Measurements from ENCODE around the gene RHOG.
A peak's percentile ranks its signal among the peaks of the same experiment; 100 is the strongest.
"Not testable (repeated sequence)": the region's sequence is repeated elsewhere in the genome, so short reads cannot be mapped to it uniquely, and the experiment has no call there.

The RHOG gene

DNA sequence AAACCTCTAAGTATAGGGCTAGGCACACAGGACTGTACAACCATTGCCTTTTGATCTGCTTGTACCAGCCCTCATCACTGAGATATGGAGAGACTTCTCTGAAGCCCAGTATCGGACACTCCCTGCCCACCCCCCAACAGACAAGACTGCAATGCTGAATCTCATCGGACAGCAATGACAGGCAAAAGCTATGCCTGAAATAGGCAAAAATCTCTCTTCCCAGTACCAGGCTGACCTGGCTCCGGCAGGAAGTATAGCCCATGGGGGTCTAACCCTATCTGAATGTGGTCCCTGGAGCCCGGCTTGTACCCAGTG lies 6.5 kb downstream of the RHOG start:
- no peak for DNase-seq (ENCODE audit: low spot score)

DNA sequence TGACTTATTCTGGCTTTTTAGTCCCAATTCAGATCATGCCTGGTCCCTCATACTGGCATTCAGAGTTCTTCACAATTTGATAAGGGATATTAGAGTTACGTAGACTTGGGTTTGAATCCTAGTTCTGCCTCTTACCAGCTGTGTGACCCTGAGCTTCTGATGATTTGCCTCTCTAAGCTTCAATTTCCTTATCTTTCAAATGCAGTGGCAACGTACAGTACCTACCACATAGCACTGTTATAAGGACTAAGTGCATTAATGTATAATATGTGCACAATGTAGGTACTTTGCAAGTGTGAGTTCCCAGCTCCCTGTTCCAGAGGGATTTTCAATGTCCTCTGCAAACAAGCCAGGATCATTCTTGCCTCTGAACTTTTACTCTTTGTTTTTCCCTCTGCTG lies 7.3 kb downstream of the RHOG start:
- no peak for DNase-seq (ENCODE audit: low spot score)

DNA sequence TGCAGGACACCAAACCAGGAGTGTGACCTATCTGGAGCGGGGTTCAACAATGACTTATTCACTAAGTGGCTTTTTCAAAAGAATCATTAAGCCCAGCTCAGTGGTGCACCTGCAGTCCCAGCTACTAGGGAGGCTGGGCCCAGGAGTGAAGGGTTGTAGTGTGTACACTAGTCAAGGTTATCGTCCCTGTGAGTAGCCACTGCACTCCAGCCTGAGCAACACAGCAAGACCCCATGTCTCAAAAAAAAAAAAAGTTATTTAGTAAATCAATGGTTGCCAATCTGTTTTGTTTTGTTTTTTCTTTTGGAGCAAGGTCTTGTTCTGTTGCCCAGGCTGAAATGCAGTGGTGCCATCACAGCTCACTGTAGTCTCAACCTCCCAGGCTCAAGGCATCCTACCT lies 7.9 kb downstream of the RHOG start:
- no peak for DNase-seq (ENCODE audit: low spot score)

DNA sequence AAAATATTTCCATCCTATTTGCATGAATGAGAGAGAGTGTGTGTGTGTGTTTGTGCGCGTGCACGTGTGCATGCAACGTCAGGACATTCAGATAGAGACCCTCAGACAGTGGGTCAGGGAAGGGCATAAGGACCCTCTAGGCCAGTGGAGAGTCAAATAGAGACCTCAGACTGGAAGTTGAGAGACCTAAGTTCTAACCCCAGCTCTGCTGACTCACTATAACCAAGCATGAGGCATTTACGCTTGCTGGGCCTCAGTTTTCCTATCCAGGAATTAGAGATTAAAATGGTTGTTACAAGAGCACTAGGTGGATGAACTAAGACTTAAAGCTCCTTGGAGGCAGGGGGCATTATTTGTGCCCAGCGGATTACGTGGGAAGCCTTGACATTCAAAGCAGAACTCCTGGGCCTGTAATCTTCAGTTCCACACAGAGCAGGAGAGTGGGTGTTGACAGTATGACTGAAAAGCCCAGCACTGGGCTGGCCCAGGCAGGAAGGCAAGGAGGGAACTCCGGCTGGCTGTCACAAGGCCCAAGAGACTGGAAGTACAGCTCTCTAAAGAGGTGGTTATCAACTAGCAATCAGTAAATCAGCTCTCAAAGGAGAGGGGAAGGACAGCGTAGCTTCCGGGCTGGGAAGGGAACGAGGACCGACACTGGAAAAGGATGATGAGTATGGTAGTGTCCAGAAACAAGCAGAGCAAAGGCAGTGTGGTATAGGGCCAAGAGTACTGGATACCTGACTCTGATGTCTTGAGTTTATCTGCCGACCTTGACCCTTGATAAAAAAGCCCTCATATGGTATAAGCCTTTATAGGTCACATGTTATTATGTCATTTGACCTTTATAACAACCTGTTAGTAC lies 9.2 kb downstream of the RHOG start:
- DNase-seq (ENCODE audit: low spot score), result no peak

DNA sequence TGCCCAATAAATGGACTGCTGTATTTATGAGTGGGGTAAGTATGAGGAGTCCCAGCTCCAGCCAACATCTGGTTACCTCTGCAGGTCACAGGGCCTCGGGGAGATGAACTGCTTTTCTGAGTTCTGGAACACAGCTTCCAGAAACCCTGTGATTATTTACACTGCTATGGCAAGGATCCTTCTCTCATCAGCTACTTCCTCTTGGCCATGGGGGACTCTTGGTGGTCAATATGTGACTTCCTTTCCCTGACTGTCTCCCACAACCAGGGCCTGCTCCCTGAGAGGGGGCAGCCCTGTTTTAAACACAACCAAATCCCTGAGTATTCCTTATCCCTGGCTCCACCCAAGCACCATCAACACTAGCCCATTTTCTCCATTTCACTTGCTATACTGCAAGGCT lies 10.0 kb downstream of the RHOG start:
- DNase-seq (ENCODE audit: low spot score), result no peak

DNA sequence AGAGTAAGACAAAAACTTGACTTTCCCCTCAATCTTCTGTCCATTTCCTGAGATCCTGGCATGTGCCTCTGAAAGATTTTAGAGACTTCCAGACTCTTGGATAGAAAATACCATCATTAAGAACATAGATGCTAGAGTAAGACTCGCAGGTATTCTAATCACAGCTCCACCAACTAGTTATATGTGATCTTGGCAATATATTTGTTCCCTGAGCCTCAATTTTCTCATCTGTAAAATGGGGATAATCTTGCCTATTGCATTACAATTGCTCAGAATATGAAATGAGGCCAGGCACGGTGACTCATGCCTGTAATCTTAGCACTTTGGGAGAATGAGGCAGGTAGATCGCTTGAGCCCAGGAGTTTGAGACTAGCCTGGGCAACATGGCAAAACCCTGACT lies 10.7 kb downstream of the RHOG start:
- DNase-seq (ENCODE audit: low spot score), result no peak

DNA sequence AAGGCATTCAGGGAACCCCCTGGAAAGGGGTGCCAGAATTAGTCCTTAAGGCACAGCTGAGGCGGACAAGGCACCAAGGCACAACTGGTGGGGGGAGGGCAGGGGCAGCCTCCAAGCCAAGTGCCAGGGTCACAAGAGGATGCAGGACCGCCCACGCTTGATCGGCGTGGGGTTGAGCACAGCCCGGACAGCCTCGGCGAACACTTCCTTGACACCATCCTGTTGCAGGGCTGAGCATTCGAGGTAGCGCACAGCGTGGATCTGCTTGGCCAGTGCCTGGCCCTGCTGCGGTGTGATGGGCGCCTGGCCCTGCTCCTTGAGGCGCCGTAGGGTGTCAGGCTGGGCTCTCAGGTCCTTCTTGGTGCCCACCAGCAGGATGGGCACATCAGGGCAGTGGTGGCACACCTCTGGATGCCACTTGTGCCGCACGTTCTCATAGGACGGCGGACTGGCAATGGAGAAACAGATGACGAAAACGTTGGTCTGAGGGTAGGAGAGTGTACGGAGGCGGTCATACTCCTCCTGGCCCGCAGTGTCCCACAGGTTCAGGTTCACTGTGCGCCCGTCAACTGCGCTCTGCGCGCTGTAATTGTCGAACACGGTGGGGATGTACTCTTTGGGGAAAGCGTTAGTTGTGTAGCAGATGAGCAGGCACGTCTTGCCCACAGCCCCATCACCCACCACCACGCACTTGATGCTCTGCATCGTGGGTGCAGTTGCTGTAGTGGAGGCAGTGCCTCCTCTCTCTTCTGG lies 13.1 kb downstream of the RHOG start:
- no peak for DNase-seq (ENCODE audit: low spot score)

DNA sequence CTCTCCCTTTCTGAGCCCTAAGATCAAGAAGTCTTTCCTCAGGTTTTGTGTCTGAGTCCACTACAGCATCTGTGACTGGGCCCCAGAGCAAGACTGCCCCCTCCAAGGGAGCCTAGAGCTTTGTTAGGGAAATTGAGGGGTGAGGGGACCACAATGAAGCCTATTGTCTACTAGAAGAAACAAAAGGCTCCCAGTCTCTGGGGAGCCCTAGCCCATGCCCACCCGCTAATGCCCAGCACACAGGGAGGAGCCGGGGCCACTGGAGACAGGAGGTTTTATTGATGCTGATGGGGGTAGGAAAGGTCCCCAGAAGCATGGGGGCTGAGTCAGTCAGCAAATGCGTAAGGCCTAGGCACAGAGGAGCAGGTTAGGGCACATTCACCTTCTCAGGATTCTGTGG lies 14.0 kb downstream of the RHOG start:
- DNase-seq (ENCODE audit: low spot score), result no peak

DNA sequence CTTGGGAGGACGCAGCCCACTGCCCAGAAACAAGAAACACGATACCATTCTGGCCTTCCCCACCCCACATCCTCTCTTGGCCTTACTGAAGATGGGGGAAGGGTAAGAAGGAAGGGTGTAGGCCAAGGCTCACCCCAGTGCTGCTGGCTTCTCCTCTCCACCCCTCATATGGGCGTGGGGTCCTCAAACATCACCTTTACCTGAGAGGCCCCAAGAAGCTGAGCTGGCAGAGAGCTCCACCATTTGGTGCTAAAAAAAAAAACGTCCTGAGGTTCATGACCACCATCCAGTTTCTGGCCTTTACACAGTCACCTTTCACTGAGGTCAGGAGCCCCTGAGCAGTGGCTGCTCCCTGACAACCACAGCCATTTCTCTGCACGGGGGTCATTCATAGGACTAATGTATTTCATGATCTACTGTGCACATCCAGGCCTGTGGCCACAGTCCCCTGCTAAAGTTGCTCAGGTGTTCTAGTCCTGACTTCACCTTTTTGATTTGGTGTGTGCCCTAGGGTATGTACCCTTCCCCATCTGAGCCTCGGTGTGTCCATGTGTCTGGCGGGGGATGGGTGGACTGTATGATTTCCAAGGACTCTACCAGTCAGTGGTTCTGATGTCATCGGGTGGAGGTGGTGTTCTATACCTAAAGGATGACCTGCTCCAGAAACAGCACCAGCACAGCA lies 15.1 kb downstream of the RHOG start:
- no peak for DNase-seq (ENCODE audit: low spot score)

DNA sequence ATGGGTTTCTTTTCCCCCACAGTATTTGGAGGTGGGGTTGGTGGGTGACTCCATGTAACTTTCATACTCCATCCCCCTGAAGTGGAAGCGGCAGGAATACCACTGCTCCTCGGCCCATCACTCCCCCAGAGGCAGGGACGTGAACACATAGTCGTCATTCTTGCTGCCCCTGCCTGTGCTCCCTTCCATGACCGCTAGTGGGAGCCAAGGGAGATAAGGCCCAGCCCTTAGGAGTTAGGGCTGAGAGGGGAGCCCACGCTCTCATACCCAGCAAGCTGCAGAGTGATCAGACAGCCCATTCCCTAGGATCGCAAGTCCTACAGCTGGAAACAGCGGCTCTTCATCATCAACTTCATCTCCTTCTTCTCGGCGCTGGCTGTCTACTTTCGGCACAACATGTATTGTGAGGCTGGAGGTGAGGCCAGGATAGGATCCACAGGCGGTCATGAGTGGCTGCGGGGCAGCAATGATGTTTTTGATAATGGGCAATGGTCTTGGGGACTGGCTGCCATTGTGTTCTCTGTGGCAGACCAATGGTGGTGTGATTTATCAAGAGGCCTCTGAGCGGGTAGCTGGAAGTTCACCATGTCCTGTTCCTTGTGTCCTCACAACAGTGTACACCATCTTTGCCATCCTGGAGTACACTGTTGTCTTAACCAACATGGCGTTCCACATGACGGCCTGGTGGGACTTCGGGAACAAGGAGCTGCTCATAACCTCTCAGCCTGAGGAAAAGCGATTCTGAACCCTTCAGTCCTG lies 15.9 kb downstream of the RHOG start:
- peak; percentile 89 for DNase-seq (ENCODE audit: low spot score)

DNA sequence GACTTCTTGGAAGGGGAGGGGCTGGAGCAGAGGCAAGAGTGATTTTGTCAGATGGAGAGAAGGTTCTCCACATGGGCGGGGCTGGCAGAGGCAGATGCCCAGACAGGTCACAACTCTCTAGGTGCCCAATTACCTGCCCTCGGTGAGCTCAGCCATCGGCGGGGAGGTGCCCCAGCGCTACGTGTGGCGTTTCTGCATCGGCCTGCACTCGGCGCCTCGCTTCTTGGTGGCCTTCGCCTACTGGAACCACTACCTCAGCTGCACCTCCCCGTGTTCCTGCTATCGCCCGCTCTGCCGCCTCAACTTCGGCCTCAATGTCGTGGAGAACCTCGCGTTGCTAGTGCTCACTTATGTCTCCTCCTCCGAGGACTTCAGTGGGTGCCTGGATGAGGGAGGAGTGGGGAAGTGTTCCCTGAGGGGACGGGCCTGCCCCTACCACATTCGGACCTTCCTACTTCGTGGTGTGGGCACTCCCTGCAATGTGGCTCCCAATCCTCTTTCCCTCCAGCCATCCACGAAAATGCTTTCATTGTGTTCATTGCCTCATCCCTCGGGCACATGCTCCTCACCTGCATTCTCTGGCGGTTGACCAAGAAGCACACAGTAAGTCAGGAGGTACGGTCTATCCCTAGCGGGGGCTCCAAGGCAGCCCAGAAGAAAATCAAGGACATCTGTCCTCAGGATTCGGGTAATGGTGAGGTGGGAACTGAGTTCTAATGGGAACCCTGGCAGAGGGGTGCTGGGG lies 16.8 kb downstream of the RHOG start:
- DNase-seq (ENCODE audit: low spot score), result no peak

DNA sequence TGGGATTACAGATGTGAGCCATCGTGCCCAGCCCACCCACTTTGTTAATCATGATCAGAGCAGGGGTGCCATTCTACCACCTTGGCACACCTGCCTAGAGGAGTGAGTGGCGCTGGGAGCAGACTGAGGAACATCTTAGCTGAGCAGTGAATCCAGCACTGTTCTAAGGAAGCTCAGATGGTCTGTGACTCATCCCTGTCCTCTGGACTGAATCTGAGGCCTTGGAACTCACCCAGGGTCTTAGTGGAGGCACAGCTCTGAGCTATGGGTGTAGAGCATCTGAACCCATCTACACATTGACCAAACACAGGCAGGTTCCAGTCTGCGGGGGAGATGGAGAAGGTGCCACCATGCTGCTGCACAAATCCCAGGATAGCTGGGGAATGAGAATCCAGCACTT lies 17.5 kb downstream of the RHOG start:
- no peak for DNase-seq (ENCODE audit: low spot score)

DNA sequence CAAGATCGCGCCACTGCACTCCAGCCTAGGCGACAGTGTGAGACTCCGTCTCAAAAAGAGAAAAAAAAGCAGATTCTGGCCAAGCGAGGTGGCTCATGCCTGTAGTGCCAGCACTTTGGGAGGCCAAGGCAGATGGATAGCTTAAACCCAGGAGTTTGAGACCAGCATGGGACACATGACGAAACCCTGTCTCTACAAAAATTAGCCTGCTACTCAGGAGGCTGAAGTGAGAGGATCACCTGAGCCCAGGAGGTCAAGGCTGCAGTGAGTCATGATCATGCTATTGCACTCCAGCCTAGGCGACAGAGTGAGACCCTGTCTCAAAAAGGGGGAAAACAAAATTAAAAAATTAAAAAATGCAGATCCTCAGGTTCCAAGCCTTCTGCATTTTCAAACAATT lies 18.4 kb downstream of the RHOG start:
- DNase-seq (ENCODE audit: low spot score), result no peak

DNA sequence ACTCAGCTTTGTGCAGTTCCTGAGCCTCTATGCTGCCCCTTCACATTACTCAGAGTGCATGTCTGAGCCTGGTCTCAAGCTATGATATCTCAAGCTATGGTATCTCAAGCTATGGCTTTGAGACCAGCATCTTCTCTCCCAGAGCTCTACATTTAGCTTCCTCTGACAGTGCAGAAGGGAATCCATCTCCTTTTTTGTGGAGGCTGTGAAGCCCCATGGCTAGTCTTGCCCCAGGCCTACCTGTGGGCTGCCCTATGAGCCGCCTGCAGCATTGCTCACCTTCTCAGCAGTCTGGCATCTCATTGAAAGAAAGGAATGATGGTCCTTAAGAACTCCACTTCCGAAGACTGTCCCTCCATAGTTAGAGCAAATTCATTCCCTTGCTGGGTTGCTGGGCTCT lies 19.8 kb downstream of the RHOG start:
- DNase-seq (ENCODE audit: low spot score), result no peak

DNA sequence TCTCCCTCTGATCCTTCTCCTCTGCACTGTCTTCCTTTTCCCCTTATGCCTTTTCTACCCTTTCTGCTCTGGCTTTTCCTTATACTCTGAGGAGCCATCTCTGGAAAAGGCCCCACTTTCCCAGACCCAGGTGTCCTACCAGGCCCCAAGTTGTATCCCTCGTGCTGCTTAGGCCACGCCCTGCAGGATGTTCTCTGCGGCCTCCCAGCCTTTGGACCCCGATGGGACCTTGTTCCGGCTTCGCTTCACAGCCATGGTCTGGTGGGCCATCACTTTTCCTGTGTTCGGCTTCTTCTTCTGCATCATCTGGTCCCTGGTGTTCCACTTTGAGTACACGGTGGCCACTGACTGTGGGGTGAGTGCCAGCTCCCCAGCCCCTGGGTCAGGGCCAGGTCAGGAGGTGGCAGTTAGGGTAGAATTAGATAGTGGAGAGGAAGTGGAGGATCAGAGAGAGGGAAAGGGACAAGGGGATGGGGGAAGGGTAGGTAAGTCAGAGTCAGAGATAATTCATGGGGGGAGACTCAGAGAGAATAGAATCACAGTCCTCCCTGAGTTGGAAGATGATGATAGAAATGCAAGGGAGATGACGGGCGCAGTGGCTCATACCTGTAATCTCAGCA lies 23.5 kb downstream of the RHOG start:
- DNase-seq (ENCODE audit: low spot score), result no peak

DNA sequence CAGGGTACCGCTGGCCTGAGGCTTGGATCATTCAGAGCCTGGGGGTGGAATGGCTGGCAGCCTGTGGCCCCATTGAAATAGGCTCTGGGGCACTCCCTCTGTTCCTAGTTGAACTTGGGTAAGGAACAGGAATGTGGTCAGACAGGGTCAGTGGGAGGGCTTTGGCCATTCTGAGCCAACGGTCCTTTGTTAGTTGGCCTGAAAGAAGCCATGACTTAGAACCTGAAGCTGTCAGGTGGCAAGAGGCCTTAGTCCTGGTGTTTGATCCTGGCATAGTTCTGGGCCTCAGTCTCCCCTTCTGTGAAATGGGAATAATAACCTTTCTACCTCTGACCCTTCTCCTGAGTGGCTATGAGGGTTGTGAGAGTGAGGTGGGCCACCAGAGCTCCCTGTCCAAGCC lies 24.1 kb downstream of the RHOG start:
- DNase-seq (ENCODE audit: low spot score), result no peak

DNA sequence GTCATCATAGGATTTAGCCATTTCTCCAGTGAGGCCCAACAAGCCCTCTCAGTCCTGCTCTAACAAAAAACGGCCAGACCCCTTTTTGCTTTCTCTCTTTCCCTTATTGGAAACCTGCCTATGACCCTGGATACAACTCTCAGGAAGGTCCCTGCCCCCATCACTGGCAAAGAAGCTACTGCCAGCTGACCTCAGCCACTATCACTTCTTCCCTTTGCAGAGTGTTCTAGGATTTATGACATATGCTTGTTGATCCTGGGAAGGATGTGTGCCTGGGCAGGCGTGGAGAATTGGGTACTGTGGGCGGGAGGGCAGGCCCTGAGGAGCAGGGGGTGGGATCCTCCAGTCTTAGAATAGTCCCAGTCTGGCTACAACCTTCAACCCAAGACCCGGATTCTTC lies 24.9 kb downstream of the RHOG start:
- DNase-seq (ENCODE audit: low spot score), result no peak

DNA sequence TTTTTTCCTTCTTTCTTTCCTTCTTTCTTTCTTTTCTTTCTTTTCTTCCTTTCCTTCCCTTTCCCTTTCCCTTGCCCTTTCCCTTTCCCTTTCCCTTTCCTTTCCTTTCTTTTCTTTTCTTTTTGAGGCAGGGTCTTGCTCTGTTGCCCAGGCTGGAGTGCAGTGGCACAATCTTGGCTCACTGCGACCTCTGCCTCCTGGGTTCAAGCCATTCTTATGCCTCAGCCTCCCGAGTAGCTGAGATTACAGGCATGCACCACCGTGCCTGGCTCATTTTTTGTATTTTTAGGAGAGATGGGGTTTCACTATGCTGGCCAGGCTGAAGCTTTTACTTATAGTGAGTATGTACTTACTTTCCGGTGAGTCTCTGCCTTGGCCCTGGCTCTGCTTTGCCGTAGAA lies 25.9 kb downstream of the RHOG start:
- not testable (repeated sequence) for DNase-seq (ENCODE audit: low spot score)

DNA sequence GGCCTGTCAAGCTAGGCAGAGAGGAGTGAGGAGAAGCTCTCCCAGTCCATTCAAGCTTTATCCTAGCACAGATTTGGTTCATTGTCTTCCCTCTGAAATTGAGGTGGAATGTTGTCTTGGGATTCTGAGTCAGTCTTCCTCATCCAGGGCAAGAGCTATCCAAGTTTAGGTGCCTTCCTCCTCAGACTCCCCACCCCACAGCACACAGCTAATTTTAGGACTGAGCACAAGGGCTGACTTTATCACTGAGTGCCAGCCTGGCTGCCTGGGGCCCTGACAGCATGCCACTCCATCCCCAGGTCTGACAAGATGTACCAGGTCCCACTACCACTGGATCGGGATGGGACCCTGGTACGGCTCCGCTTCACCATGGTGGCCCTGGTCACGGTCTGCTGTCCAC lies 29.8 kb downstream of the RHOG start:
- no peak for DNase-seq (ENCODE audit: low spot score)

DNA sequence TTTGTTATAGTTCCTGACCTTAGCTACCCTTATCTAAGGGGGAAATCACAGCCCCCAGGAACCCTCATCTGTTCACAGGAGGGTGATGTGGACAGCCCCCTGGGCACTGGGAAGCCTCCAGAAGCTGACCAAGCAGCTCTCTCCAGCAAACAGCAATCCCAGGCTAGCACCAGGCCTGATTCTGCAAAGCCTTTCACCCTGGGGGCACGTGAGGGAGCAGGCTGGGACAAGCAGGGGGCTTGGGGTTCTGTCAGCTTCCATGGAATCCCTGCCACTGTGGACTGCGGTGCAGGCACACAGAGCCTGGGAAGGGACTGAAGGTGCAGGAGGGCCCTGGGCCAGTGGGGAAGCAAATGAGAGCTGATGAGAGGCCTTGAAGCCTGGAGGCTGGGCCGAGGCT lies 30.3 kb downstream of the RHOG start:
- DNase-seq (ENCODE audit: low spot score), result no peak

DNA sequence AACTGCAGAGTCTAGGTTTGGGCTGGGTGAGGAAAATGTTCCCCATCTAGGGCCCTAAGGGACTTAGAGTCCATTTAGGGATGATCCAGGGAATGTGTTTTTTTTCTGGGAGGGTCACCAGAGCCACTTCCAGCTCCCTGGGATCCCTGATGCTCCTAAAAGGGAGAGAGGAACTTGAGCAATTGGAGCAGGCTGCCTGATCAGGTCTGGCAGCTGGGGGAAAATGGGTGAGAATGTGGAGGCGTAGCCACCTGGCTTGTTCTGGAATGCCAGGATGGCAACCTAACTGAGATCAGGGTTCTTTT lies 31.2 kb downstream of the RHOG start:
- DNase-seq (ENCODE audit: low spot score), result no peak

Data from NAMALWA (cell line).